Neural cell (in vitro differentiated cells): ENCODE results near the gene ARHGEF10L. TPM values are rescaled to one million over a fixed set of nuclear protein-coding genes. Genes with fewer than 3 reads are reported as not detected.

Experiments
- H2AFZ ChIP-seq: fragments of 200-600, 300-800 bp; sonication (generic), shearing (Covaris generic); 2 replicates; pipeline ENCODE4 v1.6.0; 2014; ENCODE audit warnings: low read depth, mild to moderate bottlenecking, antibody characterized with exemption, low read length, moderate library complexity
- H3F3A ChIP-seq: fragments of 200-600 bp; shearing (Covaris generic); 2 replicates; pipeline ENCODE4 v1.6.1; 2016; ENCODE audit warnings: mild to moderate bottlenecking, moderate library complexity, mixed read lengths, antibody characterized with exemption, low read length; ENCODE audit not compliant: insufficient read depth, poor library complexity, severe bottlenecking
- H3K27ac ChIP-seq: fragments of 200-600, 300-800 bp; sonication (generic), shearing (Covaris generic); 2 replicates; pipeline ENCODE4 v1.5.1; 2014; ENCODE audit warnings: mild to moderate bottlenecking, low read length, moderate library complexity
- H3K27me3 ChIP-seq: fragments of 300-800, 200-600 bp; sonication (generic), shearing (Covaris generic); 2 replicates; pipeline ENCODE4 v1.6.0; 2014; ENCODE audit warnings: mild to moderate bottlenecking, low read depth, low read length, moderate library complexity; ENCODE audit not compliant: insufficient read depth
- H3K36me3 ChIP-seq: fragments of 300-800, 200-600 bp; sonication (generic), shearing (Covaris generic); 2 replicates; pipeline ENCODE4 v1.5.1; 2014; ENCODE audit warnings: mild to moderate bottlenecking, antibody characterized with exemption, low read length, moderate library complexity; ENCODE audit not compliant: insufficient read depth
- H3K4me2 ChIP-seq: fragments of 300-800, 200-600 bp; sonication (generic), shearing (Covaris generic); 2 replicates; pipeline ENCODE4 v1.6.0; 2014; ENCODE audit warnings: mild to moderate bottlenecking, low read length
- H3K4me3 ChIP-seq: fragments of 300-800, 200-600 bp; sonication (generic), shearing (Covaris generic); 2 replicates; pipeline ENCODE4 v1.5.1; 2014; ENCODE audit warnings: mild to moderate bottlenecking, low read length, moderate library complexity
- H3K79me2 ChIP-seq: fragments of 200-600 bp; shearing (Covaris generic); replicated peaks from 2 replicates; pipeline ENCODE4 v1.6.0; 2014; ENCODE audit warnings: mild to moderate bottlenecking, low read length, moderate library complexity; ENCODE audit not compliant: insufficient read depth
- H3K9ac ChIP-seq: fragments of 300-800, 200-600 bp; sonication (generic), shearing (Covaris generic); 2 replicates; pipeline ENCODE4 v1.6.1; 2016; ENCODE audit warnings: mild to moderate bottlenecking, low read length, mixed read lengths
- H3K9me2 ChIP-seq: fragments of 200-600 bp; shearing (Covaris generic); 2 replicates; pipeline ENCODE4 v1.6.1; 2016; ENCODE audit warnings: mild to moderate bottlenecking, low read length, mixed read lengths; ENCODE audit not compliant: insufficient read depth
- H3K9me3 ChIP-seq: fragments of 200-600, 300-800 bp; sonication (generic), shearing (Covaris generic); 2 replicates; pipeline ENCODE4 v1.6.1; 2016; ENCODE audit warnings: mild to moderate bottlenecking, mixed run types, low read length, moderate library complexity, mixed read lengths
- H4K20me1 ChIP-seq: fragments of 200-600 bp; shearing (Covaris generic); 2 replicates; pipeline ENCODE4 v1.6.1; 2016; ENCODE audit warnings: mild to moderate bottlenecking, mixed run types; ENCODE audit not compliant: insufficient read depth
- CTCF ChIP-seq: fragments of 450-650 bp; IDR thresholded peaks from 2 replicates; pipeline ENCODE4 v1.5.1; 2014; ENCODE audit warnings: antibody characterized with exemption, mild to moderate bottlenecking, moderate library complexity; ENCODE audit not compliant: poor library complexity, severe bottlenecking
- EP300 ChIP-seq: fragments of 450-650 bp; conservative IDR thresholded peaks from 2 replicates; pipeline ENCODE4 v1.6.1; 2014; ENCODE audit warnings: antibody characterized with exemption, mild to moderate bottlenecking, moderate library complexity; ENCODE audit not compliant: poor library complexity, severe bottlenecking
- EZH2 ChIP-seq: fragments of 200-600, 300-800 bp; shearing (Covaris generic), sonication (generic); IDR thresholded peaks from 2 replicates; pipeline ENCODE4 v1.6.1; 2014; ENCODE audit warnings: antibody characterized with exemption, low read length, borderline replicate concordance, mild to moderate bottlenecking; ENCODE audit not compliant: insufficient read depth, poor library complexity, severe bottlenecking
- MXI1 ChIP-seq: fragments of 450-650 bp; conservative IDR thresholded peaks from 2 replicates; pipeline ENCODE4 v1.6.1; 2014; ENCODE audit warnings: antibody characterized with exemption, mild to moderate bottlenecking; ENCODE audit not compliant: poor library complexity, severe bottlenecking
- POLR2AphosphoS5 ChIP-seq: IDR thresholded peaks from 2 replicates; pipeline ENCODE4 v1.6.1; 2012
- RAD21 ChIP-seq: fragments of 450-650 bp; conservative IDR thresholded peaks from 2 replicates; pipeline ENCODE4 v1.6.1; 2014; ENCODE audit warnings: antibody characterized with exemption, mild to moderate bottlenecking, moderate library complexity
- REST ChIP-seq: IDR thresholded peaks from 2 replicates; pipeline ENCODE4 v1.6.1; 2012; ENCODE audit warnings: borderline replicate concordance
- SMC3 ChIP-seq: fragments of 450-650 bp; conservative IDR thresholded peaks from 2 replicates; pipeline ENCODE4 v1.6.1; 2014; ENCODE audit warnings: antibody characterized with exemption, mild to moderate bottlenecking, moderate library complexity; ENCODE audit not compliant: poor library complexity
- TAF1 ChIP-seq: IDR thresholded peaks from 2 replicates; pipeline ENCODE4 v1.6.1; 2012; ENCODE audit warnings: low read depth
- polyA plus RNA-seq: library from polyadenylated mRNA; depleted of rRNA; stranded (reverse); fragments of >200 nt; gene quantifications from 2 replicates; pipeline ENCODE4 v1.2.3, GENCODE V29; 2014

Gene ARHGEF10L
- polyA plus RNA-seq, 1 donor from 2014 or later, result 123 TPM

DNA sequence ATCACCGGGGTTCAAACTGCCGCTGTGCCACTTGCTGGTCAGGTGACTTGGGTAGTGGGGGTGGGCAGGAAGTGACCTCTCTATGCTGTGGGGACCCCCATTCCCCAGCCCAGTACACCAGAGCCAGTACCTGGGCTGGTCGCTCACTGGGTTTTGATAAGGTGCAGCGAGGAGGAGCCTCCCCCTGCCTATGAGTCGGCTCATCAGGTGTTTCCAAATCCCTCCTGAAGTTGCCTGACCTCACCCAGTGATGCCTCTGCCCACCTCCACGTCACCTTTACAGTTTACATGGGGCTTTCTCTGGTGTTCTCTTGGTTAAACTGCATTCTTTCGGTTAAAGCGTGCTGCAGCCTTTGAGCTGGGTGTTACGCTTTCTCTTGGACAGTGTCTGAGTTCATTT lies 58.2 kb downstream of the ARHGEF10L start:
- Histone ChIP-seq H3K4me3 (no peak overlapping the region), H2AFZ (no peak overlapping the region), H3K9me3 (no peaks in the 10 kb centered on the region), H3K9ac (no peak overlapping the region), H4K20me1 (no peaks in the 10 kb centered on the region), H3K79me2 (no peaks in the 10 kb centered on the region), H3K36me3 (no peaks in the 10 kb centered on the region), H3K9me2 (no peaks in the 10 kb centered on the region), H3K27ac (no peak overlapping the region), H3K4me2 (no peak overlapping the region), H3K27me3 (no peaks in the 10 kb centered on the region), H3F3A (no peaks in the 10 kb centered on the region)
- TF ChIP-seq RAD21, result no peak
- no peak for TF ChIP-seq POLR2AphosphoS5
- no peak for TF ChIP-seq EZH2
- no peak for TF ChIP-seq MXI1
- no peak for TF ChIP-seq TAF1

DNA sequence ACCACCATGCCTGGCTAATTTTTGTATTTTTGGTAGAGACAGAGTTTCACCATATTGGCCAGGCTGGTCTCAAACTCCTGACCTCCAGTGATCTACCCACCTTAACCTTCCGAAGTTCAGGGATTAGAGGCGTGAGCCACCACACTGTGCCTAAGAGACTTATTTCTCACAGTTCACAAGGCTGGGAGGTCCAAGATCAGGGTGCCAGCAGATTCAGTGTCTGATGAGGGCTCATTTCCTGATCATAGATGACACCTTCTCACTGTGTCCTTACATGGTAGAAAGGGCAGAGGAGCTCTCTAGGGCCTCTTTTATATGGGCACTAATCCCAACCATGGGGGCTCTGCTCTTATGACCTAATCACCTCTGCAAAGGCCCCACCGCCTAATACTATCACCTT lies 58.8 kb downstream of the ARHGEF10L start:
- no peaks in the 10 kb centered on the region for H3K27me3 ChIP-seq
- no peaks in the 10 kb centered on the region for H3K79me2 ChIP-seq
- no peak overlapping the region for H3K4me3 ChIP-seq
- no peak for TF ChIP-seq SMC3
- TF ChIP-seq EP300, result no peak
- TF ChIP-seq POLR2AphosphoS5, result no peak
- TF ChIP-seq CTCF, result no peak
- TF ChIP-seq MXI1, result no peak
- no peak for TF ChIP-seq REST
- TF ChIP-seq EZH2, result no peak
- TF ChIP-seq TAF1, result no peak
- TF ChIP-seq RAD21, result no peak
- H3K4me2 ChIP-seq, result no peak overlapping the region
- no peaks in the 10 kb centered on the region for H3K36me3 ChIP-seq
- H3K9me3 ChIP-seq, result no peaks in the 10 kb centered on the region
- H4K20me1 ChIP-seq, result no peaks in the 10 kb centered on the region
- no peak overlapping the region for H3K27ac ChIP-seq
- H3F3A ChIP-seq, result no peaks in the 10 kb centered on the region
- no peak overlapping the region for H2AFZ ChIP-seq
- H3K9ac ChIP-seq, result no peak overlapping the region
- no peaks in the 10 kb centered on the region for H3K9me2 ChIP-seq
